Rectal smooth muscle tissue (tissue), 1 donor: Measurements from ENCODE around the gene TNNT3.

Experiments
- H3K27ac ChIP-seq: one replicate; pipeline ENCODE4 v1.7.0; 2013; ENCODE audit warnings: low read depth, low read length, inconsistent platforms
- H3K27me3 ChIP-seq: one replicate; pipeline ENCODE4 v1.7.0; 2013; ENCODE audit warnings: low read length; ENCODE audit not compliant: control insufficient read depth, insufficient read depth
- H3K36me3 ChIP-seq: one replicate; pipeline ENCODE4 v1.7.0; 2013; ENCODE audit warnings: low read length; ENCODE audit not compliant: control insufficient read depth, insufficient read depth
- H3K4me1 ChIP-seq: one replicate; pipeline ENCODE4 v1.7.0; 2013; ENCODE audit warnings: low read length; ENCODE audit not compliant: control insufficient read depth, insufficient read depth
- H3K4me3 ChIP-seq: one replicate; pipeline ENCODE4 v1.7.0; 2013; ENCODE audit warnings: low read length
- H3K9ac ChIP-seq: one replicate; pipeline ENCODE4 v1.7.0; 2013; ENCODE audit warnings: low read length

Gene TNNT3

DNA sequence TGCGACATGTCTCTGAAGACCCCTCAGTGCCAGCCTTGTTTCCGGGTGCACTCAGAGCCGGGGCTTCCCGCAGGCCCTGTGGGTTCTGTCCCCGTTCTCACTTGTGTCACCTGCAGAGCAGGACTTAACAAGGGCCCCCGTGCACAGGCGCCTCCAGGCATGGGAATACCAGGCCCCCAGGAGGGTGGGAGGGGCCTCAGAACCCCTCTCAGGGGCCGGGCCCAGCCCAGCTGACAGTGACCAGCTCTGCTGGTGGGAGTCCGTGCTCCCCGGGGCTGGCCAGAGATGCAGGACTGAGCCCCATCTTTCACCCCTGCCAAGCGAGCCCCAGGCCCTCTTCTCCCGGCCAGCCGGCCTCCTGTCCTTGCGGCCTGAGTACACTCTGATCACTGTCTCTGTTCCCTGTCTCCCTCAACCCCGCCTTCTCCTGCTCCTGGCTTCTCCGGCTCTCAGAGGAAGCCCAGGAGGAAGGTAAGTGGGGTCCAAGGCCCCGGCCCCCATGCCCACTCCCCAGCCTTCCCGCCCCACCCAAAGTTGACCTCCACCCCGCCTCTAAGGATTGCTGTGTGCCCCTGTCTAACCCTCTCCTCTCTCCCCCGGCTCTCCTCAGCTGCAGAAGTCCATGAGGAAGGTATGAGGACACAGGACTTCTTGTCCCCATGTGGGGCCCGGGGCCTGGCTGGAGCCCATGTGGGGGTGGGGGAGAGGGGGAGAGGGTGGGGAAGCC is 5.3 kb downstream of the TNNT3 start:
- Histone ChIP-seq H3K4me1 (no peaks in the 10 kb centered on the region), H3K4me3 (no peak overlapping the region), H3K36me3 (no peaks in the 10 kb centered on the region), H3K27me3 (no peaks in the 10 kb centered on the region), H3K9ac (no peak overlapping the region), H3K27ac (no peak overlapping the region)

GRCh38 chr11:1925373-1926155 is 6.1 kb downstream of the TNNT3 start:
- Histone ChIP-seq H3K4me1 (no peaks in the 10 kb centered on the region), H3K9ac (no peak overlapping the region), H3K36me3 (no peaks in the 10 kb centered on the region), H3K27me3 (no peaks in the 10 kb centered on the region), H3K4me3 (no peak overlapping the region), H3K27ac (no peak overlapping the region)

- Histone ChIP-seq H3K9ac (no peak overlapping the region), H3K27ac (no peak overlapping the region), H3K36me3 (no peaks in the 10 kb centered on the region), H3K4me3 (no peak overlapping the region), H3K27me3 (no peaks in the 10 kb centered on the region), H3K4me1 (no peaks in the 10 kb centered on the region)
These were observed 6.9 kb downstream of the TNNT3 start for GRCh38 chr11:1926156-1927025.

- no peaks in the 10 kb centered on the region for H3K36me3 ChIP-seq
- H3K4me1 ChIP-seq, result no peaks in the 10 kb centered on the region
- H3K4me3 ChIP-seq, result no peak overlapping the region
- no peaks in the 10 kb centered on the region for H3K27me3 ChIP-seq
- no peak overlapping the region for H3K27ac ChIP-seq
- H3K9ac ChIP-seq, result no peak overlapping the region
These were observed 7.7 kb downstream of the TNNT3 start for GRCh38 chr11:1927026-1927847.

GRCh38 chr11:1927848-1928469 is 8.5 kb downstream of the TNNT3 start:
- no peaks in the 10 kb centered on the region for H3K36me3 ChIP-seq
- H3K9ac ChIP-seq, result no peak overlapping the region
- no peaks in the 10 kb centered on the region for H3K4me1 ChIP-seq
- H3K27me3 ChIP-seq, result no peaks in the 10 kb centered on the region
- H3K27ac ChIP-seq, result no peak overlapping the region
- no peak overlapping the region for H3K4me3 ChIP-seq

DNA sequence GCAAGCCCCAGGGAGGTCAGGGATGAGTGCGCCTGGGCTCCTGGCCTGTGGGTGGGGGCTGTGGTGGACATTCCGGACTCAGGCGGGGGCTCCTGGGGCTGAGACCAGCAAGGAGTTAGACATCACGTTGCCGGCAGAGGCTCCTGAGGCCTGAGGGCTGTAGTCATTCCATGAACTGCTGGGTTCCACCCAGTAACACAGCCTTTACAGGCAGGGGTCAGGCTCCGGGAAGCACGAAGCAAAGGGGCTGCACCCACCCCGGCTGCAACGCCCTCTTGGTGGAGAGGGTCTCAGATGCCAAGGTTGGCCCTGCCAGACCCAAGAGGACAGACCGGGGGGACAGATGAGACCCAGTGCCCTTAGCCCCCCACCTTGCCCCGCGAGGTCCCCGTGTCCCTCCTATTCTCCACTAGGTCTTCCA is 9.0 kb downstream of the TNNT3 start:
- H3K27ac ChIP-seq, result no peak overlapping the region
- no peak overlapping the region for H3K4me3 ChIP-seq
- H3K9ac ChIP-seq, result no peak overlapping the region
- H3K27me3 ChIP-seq, result no peaks in the 10 kb centered on the region
- H3K4me1 ChIP-seq, result no peaks in the 10 kb centered on the region
- H3K36me3 ChIP-seq, result no peaks in the 10 kb centered on the region

DNA sequence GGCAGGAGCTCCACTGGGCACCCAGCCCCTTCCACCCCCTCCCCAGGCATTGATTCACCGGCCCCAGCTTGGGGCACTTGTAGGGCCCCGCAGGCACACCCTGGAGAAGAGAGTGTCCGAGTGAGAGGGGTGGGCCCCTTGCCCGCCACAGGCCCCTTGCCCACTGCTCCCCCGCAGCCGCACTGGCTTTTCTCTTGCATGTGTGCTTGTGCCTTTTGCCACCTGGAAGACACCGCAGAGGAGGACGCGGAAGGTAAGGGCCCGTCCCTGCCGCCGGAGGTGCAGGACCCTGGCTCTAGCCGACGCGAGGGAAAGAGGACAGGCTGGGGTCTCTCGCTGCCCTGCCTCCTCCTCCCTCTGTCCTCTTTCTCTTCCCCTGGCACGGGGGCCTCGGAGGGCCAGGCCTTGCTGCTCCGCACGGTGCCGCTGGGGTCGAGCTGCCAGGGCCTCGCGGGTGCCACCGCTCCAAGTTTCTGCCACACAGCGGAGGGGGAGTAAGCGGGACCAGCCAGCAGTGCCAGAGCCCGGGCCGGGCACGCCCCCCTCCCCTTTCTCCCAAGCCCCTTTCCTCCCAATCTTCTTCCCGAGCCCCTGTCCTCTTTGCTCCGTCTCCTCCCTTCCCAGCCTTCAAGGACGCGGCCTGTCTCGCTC is 9.5 kb downstream of the TNNT3 start:
- Histone ChIP-seq H3K27ac (no peak overlapping the region), H3K36me3 (no peaks in the 10 kb centered on the region), H3K4me1 (no peaks in the 10 kb centered on the region), H3K4me3 (no peak overlapping the region), H3K9ac (no peak overlapping the region), H3K27me3 (no peaks in the 10 kb centered on the region)

- no peak overlapping the region for H3K4me3 ChIP-seq
- H3K4me1 ChIP-seq, result no peaks in the 10 kb centered on the region
- no peaks in the 10 kb centered on the region for H3K36me3 ChIP-seq
- H3K9ac ChIP-seq, result no peak overlapping the region
- H3K27ac ChIP-seq, result peak overlapping the region; percentile 12
- no peaks in the 10 kb centered on the region for H3K27me3 ChIP-seq
These were observed 10.3 kb downstream of the TNNT3 start for GRCh38 chr11:1929621-1930461.

DNA sequence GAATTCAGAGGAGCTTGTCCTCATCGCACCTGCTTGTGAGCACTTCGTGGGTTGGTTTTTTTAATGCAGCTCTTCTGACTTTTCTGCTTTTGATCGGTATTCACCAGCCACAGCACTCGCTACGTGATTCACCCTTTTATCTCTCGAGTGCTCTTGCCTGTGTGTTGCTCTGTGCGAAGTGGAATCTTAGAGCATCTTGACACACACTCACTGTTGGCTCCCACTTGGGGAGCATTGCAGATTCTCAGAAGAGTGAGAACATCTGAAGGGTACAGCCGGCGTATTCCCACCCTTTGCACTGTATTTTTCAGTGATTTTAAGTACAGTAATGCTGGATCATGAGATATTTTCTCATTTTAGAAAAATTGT is 10.9 kb downstream of the TNNT3 start:
- H3K4me3 ChIP-seq, result no peak overlapping the region
- H3K9ac ChIP-seq, result no peak overlapping the region
- no peaks in the 10 kb centered on the region for H3K27me3 ChIP-seq
- H3K36me3 ChIP-seq, result no peaks in the 10 kb centered on the region
- H3K27ac ChIP-seq, result peak overlapping the region; percentile 12
- H3K4me1 ChIP-seq, result no peaks in the 10 kb centered on the region

DNA sequence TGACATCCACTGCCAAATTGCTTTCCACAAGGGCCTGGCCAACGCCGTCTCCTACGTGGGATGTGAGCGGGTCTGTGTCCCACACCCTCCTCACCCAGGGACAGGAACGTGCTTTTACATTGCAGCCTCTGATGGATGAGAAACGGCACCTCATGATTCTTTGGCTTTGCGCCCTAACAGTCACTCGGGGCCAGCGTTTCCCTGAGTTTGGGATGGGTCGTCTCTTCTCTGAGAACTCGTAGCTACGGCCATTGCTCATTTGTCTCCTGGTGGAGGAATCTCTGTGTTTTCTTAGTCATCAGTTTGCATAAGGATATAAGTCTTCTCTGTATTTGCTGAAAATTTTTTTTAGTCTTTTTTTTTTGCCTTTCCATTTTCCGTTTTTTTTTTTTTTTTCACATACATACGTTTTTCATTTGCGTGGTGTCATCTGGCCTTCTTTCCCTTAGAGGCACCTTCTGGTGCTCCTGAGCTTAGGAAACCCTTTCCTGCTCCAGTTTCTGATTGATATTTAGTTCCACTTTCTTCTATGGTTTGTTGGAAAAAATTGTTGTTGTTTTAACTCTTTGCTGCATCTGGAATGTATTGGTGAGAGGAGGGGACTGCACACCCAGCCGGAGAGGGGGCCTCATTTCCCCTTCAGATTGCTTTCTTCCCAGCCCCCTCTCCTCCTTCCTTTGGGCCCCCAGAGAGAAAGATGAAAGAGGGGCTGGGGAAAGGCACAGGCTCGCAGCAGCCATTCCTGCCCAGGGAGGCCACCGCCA is 12.0 kb downstream of the TNNT3 start:
- H3K36me3 ChIP-seq, result no peaks in the 10 kb centered on the region
- peak overlapping the region; percentile 27 for H3K27ac ChIP-seq
- H3K4me1 ChIP-seq, result no peaks in the 10 kb centered on the region
- H3K9ac ChIP-seq, result no peak overlapping the region
- no peaks in the 10 kb centered on the region for H3K27me3 ChIP-seq
- no peak overlapping the region for H3K4me3 ChIP-seq
